Neural progenitor cell (in vitro differentiated cells): ENCODE data around the gene BGN.

Experiments
- CTCF ChIP-seq: fragments of 200-600 bp; sonication (generic); IDR thresholded peaks from 2 replicates; pipeline ENCODE4 v1.5.1; 2017; ENCODE audit warnings: antibody characterized with exemption, mild to moderate bottlenecking
- EZH2phosphoT487 ChIP-seq: fragments of 200-600 bp; sonication (generic); IDR thresholded peaks from 2 replicates; pipeline ENCODE4 v1.6.1; 2017; ENCODE audit warnings: antibody characterized with exemption

DNA sequence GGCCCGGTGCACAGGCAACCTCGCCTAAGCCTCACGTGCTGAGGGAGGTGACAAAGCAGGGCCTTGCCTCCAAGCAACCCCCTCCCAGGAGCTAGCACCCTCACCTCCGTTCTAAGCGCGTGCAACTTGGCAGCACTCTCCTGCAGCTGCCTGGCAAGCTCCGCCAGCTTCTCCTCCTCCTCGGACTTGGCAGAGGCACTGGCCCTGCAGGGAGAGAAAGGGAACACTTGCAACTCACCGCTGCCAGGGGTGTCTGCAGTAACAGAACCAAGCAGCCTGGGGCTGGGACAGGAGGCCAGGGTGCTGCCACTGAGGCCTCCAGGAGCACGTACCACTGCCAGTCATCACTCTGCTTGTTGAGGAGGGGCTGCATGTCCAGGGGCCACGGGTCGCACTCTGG, 38.6 kb upstream of the BGN start:
- TF ChIP-seq EZH2phosphoT487 = no peak
- no peak for TF ChIP-seq CTCF
